ENCODE measurements around the gene ELF4.

DNA sequence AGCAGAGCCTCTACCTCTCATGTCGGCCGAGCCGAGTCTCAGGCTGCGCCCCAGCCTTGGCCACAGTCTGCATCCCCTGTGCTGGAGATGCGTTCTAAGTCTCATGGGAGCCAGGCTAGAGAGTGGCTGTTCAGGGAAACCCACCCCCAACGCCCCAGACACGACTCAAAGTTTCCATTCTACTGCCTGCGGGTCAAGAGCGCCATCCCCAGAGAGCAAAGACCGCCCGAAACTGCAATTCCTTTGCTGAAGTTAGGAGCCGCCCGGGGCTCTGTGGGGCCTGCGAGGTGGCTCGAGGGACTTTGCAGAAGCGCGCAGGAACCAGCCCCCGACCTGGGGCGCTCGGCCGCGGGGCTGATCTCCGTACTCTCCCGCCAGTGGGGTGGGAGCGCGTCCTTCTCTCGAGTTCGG is 10.0 kb upstream of the ELF4 start:
- TF ChIP-seq, protein P1, sequence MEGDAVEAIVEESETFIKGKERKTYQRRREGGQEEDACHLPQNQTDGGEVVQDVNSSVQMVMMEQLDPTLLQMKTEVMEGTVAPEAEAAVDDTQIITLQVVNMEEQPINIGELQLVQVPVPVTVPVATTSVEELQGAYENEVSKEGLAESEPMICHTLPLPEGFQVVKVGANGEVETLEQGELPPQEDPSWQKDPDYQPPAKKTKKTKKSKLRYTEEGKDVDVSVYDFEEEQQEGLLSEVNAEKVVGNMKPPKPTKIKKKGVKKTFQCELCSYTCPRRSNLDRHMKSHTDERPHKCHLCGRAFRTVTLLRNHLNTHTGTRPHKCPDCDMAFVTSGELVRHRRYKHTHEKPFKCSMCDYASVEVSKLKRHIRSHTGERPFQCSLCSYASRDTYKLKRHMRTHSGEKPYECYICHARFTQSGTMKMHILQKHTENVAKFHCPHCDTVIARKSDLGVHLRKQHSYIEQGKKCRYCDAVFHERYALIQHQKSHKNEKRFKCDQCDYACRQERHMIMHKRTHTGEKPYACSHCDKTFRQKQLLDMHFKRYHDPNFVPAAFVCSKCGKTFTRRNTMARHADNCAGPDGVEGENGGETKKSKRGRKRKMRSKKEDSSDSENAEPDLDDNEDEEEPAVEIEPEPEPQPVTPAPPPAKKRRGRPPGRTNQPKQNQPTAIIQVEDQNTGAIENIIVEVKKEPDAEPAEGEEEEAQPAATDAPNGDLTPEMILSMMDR (IDR thresholded peaks at IDR 0.05; ENCODE audit: low read depth, low read length): no peak
- TF ChIP-seq EZH2phosphoT487 (IDR thresholded peaks at IDR 0.05; ENCODE audit: low read depth): no peak

Data from OCI-LY3 (cell line).